Retinal pigment epithelial cell (primary cell): ENCODE data around the gene RNF212B.

Source experiments
- DNase-seq: peaks from one replicate; pipeline ENCODE4 v3.0.0-alpha.2; 2010; ENCODE audit warnings: low read depth
- H3K4me3 ChIP-seq: 2 replicates; pipeline ENCODE4 v1.5.1; 2011; ENCODE audit warnings: mild to moderate bottlenecking, low read length, control low read depth, moderate library complexity
- CTCF ChIP-seq: conservative IDR thresholded peaks from 2 replicates; pipeline ENCODE4 v1.5.1; 2011; ENCODE audit warnings: low read depth, low read length, control low read depth, inconsistent platforms

RNF212B gene

GRCh38 chr14:23286020-23286901, 48.5 kb downstream of the RNF212B start, which contains the start of gene HOMEZ:
HOMEZ (minus strand) TSS chr14:23286132; CDS start chr14:23285952, 180 bp downstream.
- DNase-seq = peak; percentile 93
- H3K4me3 ChIP-seq = peak within 1 kb of the TSS; percentile 88
- TF ChIP-seq CTCF = peak; percentile 8

GRCh38 chr14:23286902-23287479, 49.3 kb downstream of the RNF212B start:
- no peak for TF ChIP-seq CTCF

GRCh38 chr14:23294734-23295561, 57.2 kb downstream of the RNF212B start:
- no peak for DNase-seq
- TF ChIP-seq CTCF = peak; percentile 90
- no peak overlapping the region for H3K4me3 ChIP-seq

More at GRCh38 chr14:23286902-23287479, 49.3 kb downstream of the RNF212B start:
- H3K4me3 ChIP-seq = peak overlapping the region; percentile 88
- no peak for DNase-seq

GRCh38 chr14:23296012-23296777, 58.5 kb downstream of the RNF212B start:
- TF ChIP-seq CTCF = no peak
- DNase-seq = no peak
- H3K4me3 ChIP-seq = no peak overlapping the region

- H3K4me3 ChIP-seq = no peak overlapping the region
- no peak for DNase-seq
- no peak for TF ChIP-seq CTCF
Measured at GRCh38 chr14:23297096-23297495, 59.4 kb downstream of the RNF212B start.

- H3K4me3 ChIP-seq = no peak overlapping the region
- DNase-seq = no peak
- TF ChIP-seq CTCF = no peak
Measured at GRCh38 chr14:23297611-23298277, 60.0 kb downstream of the RNF212B start.
